ENCODE data around the gene SHC2. TPM values are rescaled to one million over a fixed set of nuclear protein-coding genes. Genes with fewer than 3 reads are reported as not detected.

The SHC2 gene
- total and polyA plus RNA-seq, 2 of the 13 experiments (the other 11 are each of a cell fraction or from before 2014, with no cell fraction given): 9.0 to 18.3 TPM

- TF ChIP-seq ZNF280D (CRISPR knock-in tag; IDR thresholded peaks at IDR 0.05) (no peak), ZFP37 (CRISPR knock-in tag; IDR thresholded peaks at IDR 0.05; ENCODE audit: borderline replicate concordance) (no peak), ZBTB26 (CRISPR knock-in tag; IDR thresholded peaks at IDR 0.05; ENCODE audit: borderline replicate concordance) (no peak), ZC3H13 (CRISPR knock-in tag; IDR thresholded peaks at IDR 0.05) (no peak), MIER2 (CRISPR knock-in tag; IDR thresholded peaks at IDR 0.05) (no peak)
- TF ChIP-seq, protein P1, sequence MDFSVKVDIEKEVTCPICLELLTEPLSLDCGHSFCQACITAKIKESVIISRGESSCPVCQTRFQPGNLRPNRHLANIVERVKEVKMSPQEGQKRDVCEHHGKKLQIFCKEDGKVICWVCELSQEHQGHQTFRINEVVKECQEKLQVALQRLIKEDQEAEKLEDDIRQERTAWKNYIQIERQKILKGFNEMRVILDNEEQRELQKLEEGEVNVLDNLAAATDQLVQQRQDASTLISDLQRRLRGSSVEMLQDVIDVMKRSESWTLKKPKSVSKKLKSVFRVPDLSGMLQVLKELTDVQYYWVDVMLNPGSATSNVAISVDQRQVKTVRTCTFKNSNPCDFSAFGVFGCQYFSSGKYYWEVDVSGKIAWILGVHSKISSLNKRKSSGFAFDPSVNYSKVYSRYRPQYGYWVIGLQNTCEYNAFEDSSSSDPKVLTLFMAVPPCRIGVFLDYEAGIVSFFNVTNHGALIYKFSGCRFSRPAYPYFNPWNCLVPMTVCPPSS (IDR thresholded peaks at IDR 0.05): 0 out of 2 replicates have a peak, but pooled peaks have one; percentile 27
Measured at GRCh38 chr19:493391-494170, 32.7 kb upstream of the SHC2 start (continued).
